Measurements from ENCODE around the gene CEP78.

The CEP78 gene

DNA sequence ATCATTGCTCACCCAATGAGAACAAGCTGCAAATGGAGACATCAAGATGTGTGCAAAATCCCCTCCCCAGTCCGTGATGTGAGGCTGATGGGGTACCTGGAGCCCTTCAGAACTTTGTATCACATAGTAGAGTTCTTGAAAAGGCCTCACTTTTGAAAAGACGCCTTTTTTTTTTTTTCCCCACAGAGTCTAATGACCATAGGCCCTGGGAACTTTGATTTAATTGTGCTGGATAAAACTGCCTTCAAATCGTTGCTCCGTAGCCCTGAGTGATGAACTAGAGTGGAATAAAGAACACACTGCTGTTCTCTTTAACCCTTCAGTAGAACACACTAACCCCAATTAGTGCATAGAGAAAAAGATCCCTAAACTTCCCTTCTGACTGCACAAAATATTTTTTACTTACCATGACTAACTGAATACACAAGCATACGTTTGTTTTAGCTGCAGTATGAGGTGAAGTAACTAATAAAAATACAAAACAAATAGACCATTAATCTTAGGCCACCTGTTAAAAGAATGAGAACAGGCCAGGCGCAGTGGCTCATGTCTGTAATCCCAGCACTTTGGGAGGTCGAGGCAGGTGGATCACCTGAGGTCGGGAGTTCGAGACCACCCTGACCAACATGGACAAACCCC is 76.1 kb downstream of the CEP78 start:
- no peak for DNase-seq

DNA sequence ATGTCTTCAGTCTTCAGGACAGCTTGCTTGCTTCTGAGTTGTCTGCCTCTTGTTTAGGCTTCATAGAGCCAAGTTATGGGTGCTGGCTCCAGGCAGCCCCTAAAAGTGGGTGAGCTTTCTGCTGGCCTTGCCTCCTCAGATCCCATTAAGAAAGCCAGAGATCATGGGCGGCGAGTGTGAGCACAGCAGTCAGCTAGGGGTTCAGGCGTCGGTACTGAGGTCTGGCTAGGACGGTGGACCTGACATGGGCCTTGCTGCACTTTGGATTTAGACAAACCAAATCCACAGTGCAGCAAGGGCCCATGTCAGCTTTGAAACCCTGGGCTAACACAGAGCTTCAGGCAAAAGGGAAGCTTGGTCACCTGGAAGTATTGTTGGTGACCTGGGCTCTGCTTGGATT is 78.7 kb downstream of the CEP78 start:
- no peak for DNase-seq

DNA sequence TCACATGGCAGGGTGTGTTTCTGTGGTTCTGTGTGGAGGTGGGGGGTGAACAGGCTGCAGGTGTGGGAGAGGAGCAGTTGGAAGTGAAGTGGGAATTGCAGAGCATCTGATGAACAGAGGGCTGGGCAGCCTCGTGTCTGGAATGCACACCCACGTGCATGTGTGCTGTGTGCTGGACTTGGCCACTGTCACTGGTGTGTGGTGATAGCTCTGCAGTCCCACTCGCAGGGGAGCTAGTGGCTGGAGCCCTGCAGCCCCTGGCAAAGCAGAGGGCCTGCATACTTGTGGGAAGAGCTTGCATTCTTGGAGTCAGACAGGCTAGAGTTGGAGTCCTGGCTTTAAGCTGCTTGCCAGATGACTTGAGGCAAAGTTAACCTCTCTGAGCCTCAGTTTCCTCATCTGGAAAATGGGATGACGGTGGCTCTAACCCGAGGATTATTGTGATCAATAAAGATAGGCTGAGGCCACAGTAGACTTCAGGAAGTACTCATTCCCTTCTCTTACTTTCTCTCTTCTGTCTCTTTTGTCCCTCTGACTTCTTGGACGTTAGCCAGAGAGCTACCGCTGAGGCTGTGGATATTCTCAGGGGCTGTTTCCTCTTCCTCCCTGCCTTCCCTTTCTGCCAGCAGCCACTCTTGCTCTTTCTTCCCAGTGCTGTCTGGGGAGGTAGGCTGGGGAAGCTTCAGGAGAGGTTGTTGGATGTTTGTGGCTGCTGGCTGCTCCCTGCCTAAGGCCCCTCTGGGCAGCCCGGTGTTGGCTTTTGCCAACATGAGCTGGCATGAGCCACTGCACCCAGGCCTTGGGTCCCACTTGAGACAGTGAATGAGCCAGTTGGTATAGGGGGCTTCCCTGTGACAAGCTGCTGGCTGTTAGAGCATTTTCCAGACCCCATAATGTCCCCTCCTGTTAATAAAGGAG is 79.3 kb downstream of the CEP78 start:
- no peak for DNase-seq

DNA sequence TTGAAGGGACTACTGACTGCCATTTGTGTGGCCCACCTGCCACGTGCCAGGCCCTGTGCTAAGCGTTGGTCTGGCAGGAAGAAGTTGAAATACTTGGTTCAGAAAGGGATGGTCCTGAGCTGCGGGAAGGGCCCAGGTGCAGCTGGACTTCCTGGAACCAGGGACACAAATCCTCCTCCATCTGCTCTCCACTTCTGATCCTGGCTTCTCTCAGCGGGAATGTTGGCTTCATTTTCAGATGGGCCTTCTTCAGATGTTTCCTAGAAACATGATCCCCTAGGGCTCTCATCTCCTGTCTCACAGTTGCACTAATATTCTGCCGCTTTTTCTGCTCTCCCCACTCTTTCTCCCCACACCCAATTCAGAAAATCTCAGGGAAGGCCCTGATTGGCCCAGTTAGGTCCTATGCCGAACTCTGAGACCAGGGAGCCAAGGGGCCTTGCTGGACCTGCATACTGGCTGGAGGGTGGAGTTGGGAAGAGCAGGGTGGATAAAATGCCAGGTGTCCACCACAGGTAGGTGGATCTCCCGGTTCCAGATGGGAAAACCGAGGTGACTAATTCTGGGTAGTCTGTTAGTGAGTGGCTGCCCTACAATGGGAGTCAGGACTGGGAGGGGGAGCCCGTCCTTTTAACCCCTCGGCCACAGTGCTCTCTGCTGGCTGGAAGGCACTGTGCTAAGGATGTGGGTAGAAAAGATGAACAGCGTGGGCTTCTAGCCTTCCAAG is 80.5 kb downstream of the CEP78 start:
- no peak for DNase-seq

DNA sequence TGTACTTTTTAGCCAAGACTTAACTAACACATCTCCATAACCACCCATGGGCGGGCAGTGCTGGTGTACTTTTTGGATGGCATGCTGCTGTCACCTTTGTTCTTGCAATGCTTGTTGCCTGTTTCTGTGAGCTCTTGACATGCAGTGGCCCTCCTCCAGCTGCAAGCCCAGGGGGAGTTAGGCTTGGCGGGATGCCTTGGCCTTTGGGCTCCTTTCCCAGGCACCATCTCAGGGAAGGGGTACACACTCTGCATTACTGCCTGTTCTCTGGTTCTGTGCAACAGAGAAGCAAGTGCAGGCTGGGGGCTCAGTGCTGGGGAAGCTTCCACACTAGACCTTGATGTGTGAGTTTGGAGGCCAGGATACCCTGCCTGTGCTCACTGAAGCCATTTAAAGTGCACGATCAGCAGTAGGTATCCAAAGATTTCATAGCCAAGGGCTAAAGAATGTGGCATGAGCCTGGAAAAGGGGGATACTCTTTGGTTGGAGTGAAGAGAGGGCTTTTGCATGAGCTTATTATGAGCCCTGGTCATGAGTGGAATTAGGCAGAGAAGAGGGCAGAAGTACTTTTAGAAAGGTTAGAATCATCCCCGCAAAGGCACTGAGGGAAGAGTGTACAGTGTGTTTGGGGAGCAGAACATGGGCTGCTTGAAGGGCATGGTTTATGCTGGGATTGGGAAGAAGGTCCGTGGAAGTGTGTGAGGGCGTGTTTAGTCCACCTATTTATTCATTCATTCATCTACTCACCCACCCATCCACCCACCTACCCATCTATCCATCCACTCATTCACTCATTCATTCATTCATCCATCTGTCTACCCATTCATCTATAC is 83.5 kb downstream of the CEP78 start:
- DNase-seq, result no peak

DNA sequence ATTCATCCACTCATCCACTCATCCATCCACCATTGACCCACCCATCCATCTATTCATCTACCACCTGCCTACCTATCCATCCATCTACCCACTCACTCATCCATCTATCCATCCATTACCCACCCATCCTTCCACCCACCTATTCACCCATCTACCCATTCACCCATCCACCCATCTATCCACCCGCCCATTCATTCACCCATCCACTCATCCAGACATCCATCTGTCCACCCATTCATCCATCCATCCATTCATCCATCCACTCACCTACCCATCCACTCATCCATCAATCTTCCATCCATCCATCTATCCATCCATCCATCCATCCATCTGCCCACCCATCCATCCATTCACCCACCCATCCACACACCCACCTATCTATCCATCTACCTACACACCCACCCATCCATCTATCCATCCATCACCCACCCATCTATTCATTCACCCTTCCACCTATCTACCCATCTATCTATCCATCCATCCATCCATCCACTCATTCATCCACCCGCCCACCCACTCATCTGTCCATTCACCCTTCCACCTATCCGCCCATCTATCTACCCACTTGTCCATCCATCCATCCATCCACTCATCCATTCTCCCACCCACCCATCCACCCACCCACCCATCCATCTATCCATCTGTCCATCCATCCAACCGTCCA is 84.3 kb downstream of the CEP78 start:
- DNase-seq, result no peak

DNA sequence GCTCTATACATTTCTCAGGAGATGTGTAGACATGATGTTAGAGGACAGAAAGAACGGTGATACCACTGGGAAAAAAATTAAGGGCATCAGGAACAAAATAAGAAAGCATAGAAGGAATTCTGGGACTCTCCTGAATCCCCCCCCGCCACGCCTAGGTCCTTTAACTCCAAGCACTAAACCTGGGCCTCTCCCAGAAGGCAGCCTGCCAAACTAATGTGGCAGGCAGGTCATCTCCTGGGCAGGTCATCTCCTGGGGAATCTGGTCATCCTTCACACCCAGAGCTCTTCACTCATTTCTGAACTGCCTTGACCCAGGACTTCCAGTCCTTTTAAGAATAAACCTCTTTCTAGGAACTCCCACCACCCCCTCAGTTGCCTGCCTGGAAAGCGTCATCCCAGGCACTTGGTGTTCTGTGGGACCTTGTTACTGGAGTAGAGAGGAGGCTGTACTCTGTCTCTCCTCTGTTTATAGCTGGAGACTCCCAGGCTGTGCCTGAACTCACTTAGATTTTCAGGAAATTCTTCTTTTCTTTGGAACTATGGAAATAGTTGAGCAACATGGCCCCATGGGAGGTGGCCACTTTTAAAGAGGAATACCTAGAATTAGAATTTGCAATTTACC is 85.1 kb downstream of the CEP78 start:
- no peak for DNase-seq

DNA sequence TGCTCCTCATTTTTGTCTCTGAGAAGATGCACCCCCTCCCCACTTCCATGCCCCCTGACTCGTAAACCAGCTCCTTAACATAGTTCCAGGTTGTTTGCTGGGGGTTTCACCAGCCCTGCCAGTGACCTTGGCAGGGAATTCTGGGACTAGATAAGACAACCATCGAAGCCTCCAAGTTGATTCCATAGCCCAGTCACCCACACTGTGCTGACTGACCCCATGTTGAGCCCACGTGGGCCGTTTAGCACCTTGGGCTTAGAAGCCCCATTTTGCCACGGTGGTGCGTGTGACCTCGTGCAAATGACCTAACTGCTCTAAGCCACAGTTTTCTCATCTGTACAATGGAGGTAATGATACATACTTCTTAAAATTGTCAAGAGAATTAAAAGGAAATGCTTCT is 85.6 kb downstream of the CEP78 start:
- DNase-seq, result no peak

DNA sequence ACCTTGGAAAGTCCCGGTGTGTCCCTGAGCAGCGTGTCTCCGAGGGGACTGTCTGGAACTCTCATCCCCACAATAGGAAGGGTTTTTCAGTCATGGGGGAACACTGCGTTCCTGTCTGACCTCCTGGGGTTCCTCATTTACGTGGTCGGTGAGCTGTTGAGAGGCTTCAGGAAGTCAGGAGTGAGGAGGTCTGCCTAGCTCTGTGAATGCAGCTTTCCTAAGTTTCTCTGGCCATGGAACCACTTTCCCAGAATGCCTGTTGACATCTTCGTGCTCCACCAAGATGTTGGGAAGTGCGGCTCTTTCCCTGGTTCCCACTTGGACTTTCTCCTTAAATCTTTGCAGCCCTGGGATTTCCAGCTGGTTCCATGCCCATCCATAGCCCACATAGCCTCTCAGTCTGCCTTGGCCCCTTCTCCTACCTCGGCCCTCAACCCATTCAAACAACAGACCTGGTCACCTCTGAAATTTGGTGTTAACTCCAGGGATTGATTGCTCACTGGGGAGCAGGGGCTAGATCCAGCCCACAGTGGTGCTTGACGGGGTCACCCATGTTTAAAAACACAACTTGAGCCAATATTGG is 88.3 kb downstream of the CEP78 start:
- DNase-seq, result no peak

DNA sequence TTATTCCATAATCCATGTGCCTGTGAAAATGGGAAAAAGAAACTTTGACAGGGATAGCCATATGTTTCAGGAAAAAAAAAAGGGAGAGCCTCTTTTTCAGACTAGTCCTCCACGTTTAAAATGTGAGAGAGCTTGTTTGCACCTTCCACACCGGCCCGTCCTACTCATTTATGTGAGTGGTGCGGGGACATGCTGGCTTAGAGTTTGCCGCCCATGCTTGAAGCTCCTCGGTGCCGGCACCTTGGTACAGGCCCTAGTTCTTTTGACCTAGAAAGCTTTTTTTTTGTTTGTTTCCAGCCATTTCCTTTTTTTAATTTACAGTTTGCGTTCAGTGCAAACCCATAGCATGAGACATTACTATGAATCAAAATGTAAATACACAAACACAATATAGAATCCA is 88.8 kb downstream of the CEP78 start:
- DNase-seq, result no peak

DNA sequence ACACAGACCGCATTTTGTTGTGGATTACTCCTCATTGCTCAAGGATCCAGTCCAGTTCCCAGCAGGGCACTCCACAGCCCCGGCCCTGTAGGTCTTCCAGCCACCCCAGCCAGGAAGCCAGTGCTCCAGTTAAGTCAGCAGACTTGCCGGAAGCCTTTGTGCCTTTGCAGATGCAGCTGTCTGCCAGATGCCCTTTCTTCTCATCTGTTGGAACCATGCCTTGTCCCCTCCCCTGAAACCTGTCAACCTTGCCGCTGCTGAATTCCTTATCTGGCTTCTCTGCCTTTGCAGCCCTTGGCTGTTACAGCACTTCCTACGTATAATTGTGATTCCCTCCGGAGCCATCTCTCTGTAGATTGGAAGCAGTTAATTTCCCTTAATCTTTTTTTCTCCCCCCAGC is 89.5 kb downstream of the CEP78 start:
- no peak for DNase-seq

DNA sequence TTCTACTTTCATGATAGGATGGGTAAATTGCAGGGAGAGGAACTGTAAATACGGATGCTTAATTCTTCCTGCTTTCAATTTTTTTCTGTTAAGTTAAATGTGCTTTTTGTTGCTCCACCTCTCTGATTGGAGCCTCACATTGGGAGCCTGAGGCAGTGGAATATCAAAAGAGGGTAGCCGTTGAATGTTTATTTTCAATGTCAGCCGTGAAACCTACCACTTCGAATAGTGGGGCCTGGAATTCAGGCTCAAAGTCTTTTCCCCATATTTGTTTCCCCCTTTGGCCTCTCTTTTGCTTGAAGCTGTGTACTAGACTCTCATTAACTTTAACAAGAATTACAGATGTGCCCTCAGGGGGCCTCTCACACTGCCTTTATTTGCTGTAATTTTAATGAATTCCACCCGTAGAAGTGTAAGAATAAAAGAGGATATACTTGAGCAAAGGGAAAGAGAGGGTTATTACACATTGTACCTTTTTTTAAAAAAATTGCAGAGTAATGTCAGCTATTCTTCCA is 90.0 kb downstream of the CEP78 start:
- DNase-seq, result no peak

DNA sequence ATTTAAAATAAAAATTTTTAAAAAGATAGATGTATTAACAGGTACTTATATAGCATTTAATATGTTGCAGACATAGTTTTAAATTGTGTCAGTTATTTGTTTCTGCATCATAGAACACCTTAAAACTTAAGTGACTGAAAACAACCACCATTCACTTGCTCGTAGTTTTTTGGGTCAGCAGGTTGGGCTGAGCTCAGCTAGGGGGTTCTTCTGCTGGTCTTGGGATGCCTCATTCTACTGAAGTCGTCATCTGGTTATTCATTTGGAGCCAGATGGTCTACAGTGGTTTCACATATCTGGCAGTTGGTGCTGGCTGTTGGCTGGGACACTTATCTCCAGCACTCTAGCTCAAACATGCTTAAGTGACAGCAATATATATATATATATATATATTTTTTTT is 90.7 kb downstream of the CEP78 start:
- no peak for DNase-seq
